Esophagus (tissue), 2 donors: ENCODE results near the gene INKA1. TPM values are rescaled to one million over a fixed set of nuclear protein-coding genes. Genes with fewer than 3 reads are reported as not detected.

Experiments used
- H3K27ac ChIP-seq, 2 donors: one replicate each; pipeline ENCODE4 v1.5.1; 2013; ENCODE audit warnings: low read depth in 2 of 2, mild to moderate bottlenecking in 2 of 2, inconsistent platforms in 1 of 2, low read length in 1 of 2, moderate library complexity in 1 of 2
- H3K27me3 ChIP-seq, 2 donors: one replicate each; pipeline ENCODE4 v1.6.1; 2013; ENCODE audit warnings: low read length in 2 of 2, control low read depth in 1 of 2, mild to moderate bottlenecking in 1 of 2; ENCODE audit not compliant: insufficient read depth in 2 of 2, control insufficient read depth in 1 of 2
- H3K36me3 ChIP-seq, 2 donors: one replicate each; pipeline ENCODE4 v1.6.1; 2013; ENCODE audit warnings: low read length in 1 of 2; ENCODE audit not compliant: control insufficient read depth in 2 of 2, insufficient read depth in 2 of 2
- H3K4me1 ChIP-seq, 2 donors: one replicate each; pipeline ENCODE4 v1.6.1; 2013; ENCODE audit warnings: low read length in 1 of 2; ENCODE audit not compliant: control insufficient read depth in 2 of 2, insufficient read depth in 2 of 2
- H3K4me3 ChIP-seq, 2 donors: one replicate each; pipeline ENCODE4 v1.5.1; 2013; ENCODE audit warnings: low read length in 2 of 2, mild to moderate bottlenecking in 2 of 2, low read depth in 1 of 2, moderate library complexity in 1 of 2
- H3K9me3 ChIP-seq, 2 donors: one replicate each; pipeline ENCODE4 v1.6.1; 2013; ENCODE audit warnings: mild to moderate bottlenecking in 2 of 2, low read depth in 1 of 2, low read length in 1 of 2, moderate library complexity in 1 of 2; ENCODE audit not compliant: control insufficient read depth in 2 of 2, insufficient read depth in 1 of 2
- WGBS, 2 donors: extraction: QIAGEN DNeasy Blood & Tissue Kit; methylation state at CpG; one replicate each; pipeline ENCODE4 v1.1.7; 2013; 5-methylcytosine and 5-hydroxymethylcytosine counted together
- polyA plus RNA-seq, 2 donors: library from polyadenylated mRNA; stranded (reverse); fragments of 200-250 nt; gene quantifications; one replicate each; pipeline ENCODE4 v1.2.3, GENCODE V29; 2013
- donor health status: healthy with polysubstance abuse.
- donor health status: Bipolar disorder and iron deficiency.

The INKA1 gene
- polyA plus RNA-seq, 2 donors, result 26.3 to 28.4 TPM

DNA sequence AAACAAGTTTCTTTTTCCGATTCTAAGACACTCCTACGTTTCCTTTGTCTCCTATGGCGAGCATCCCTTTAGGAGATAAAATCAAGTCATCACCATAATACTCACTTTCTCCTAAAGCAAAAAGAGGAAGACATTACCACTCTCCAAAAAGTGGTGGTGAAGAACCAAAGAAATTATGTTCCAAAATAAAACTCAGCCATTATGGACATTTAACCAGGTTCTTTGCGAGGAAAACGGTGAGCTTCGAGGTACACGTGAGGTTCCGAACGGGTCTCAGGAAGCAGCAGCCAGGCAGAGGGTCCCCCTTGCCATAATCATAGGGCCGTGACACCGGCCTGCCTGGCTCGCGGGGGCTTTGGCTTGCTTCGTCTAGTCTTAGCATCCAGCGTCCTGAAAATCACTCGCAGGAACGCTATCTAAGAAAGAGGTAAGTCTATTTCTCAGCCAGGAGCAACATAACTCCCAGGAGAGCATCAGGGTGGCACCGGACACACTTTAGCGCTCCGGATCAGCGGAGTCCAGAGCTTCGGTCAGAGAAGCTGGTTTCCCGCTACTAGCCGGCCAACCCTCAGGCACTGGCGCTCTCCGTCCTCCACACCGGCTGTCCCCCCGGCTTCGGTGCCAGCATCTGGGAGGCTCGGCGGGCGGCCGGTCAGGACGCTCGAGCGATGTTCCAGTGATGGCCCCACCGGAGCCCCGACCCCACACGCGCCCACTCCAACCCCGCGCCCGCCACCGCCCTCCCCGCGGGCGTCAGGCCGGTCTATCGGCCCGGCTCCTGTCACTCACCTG lies 17.3 kb upstream of the INKA1 start:
- Histone ChIP-seq H3K9me3 (no peaks in the 10 kb centered on the region), H3K4me1 (peaks cover 0 to 4% of the 10 kb centered on the region in 2 donors), H3K36me3 (peaks cover 0 to 2% of the 10 kb centered on the region in 2 donors), H3K4me3 (peak overlapping the region; percentile 80 to 92), H3K27me3 (no peaks in the 10 kb centered on the region), H3K27ac (peak overlapping the region; percentile 90 to 91)
- 2% methylated on average over 50 of the region's 50 CpGs for WGBS, 2 donors

DNA sequence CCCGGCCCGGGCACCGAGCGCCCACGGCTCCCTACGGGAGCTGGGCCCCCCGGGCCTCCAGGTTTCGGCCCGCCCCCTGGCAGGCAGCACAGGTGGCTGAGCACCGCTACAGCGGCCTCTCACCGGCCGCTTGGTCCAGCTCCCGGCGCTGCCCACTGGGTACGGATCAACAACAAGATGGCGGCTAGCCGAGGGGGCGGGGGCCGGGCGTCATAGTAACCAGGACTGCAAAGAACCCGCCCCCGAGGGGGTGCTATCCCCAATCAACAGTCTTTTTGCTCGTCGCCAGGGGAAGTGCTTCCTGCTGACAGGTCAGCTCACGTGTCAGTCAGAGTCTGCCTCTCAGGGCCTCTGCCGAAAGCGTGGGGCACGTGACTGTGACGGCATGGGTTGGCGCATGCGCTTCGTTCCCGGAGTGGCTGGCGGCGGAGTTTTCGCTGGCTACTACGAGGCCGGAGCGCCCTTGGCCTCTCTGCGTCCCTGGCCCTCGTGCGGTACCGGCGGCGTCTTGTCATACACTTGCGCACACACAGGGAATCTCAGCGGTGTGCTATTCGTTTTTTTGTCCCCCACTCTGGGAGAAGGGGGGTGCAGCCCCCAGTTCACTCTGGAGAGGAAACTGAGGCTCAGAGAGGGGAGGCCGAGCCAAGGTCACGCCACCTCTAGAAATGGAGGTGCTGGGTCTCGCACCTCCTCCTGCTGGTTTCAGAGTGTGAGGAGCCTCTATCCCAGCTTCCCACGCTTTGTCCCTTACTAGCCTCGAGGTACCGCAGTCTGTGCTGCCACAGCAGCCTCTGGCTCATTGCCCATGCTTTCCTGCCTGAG lies 16.5 kb upstream of the INKA1 start, which contains the start of gene IP6K1:
TSS of gene IP6K1 (minus strand) at position 186 of the 825 bp plus-strand sequence. CDS start 38,502 bp downstream, outside the sequence.
- peaks cover 0 to under 1% of the 10 kb centered on the region in 2 donors for H3K36me3 ChIP-seq
- peak within 1 kb of the TSS; percentile 91 to 94 for H3K27ac ChIP-seq
- WGBS, 2 donors, result 3% methylated on average over 55 of the region's 55 CpGs
- H3K4me1 ChIP-seq, result peaks cover 0 to 4% of the 10 kb centered on the region in 2 donors
- no peaks in the 10 kb centered on the region for H3K27me3 ChIP-seq
- H3K4me3 ChIP-seq, result peak within 1 kb of the TSS; percentile 80 to 92
- no peaks in the 10 kb centered on the region for H3K9me3 ChIP-seq

DNA sequence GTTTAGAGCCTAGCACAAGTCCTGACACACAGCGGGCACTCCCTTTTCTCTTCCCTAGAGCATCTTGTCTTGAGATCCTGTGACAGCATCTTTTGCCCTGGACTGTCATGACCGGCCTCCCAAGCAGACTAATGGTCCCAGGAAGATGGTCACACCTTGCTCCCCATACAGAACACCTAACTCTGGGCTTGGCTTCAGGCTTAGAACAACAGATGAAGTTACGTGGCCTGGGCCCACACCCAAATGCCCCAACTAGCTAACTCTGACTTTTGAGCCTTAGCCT lies 15.9 kb upstream of the INKA1 start:
- no peaks in the 10 kb centered on the region for H3K27me3 ChIP-seq
- peak overlapping the region in 1 of 2 donors; percentile 23 for H3K4me3 ChIP-seq
- H3K9me3 ChIP-seq, result no peaks in the 10 kb centered on the region
- H3K27ac ChIP-seq, result peak overlapping the region; percentile 84 to 94
- 40 to 58% methylated on average over 3 of the region's 3 CpGs for WGBS, 2 donors
- H3K36me3 ChIP-seq, result no peaks in the 10 kb centered on the region
- peaks cover 0 to 7% of the 10 kb centered on the region in 2 donors for H3K4me1 ChIP-seq

DNA sequence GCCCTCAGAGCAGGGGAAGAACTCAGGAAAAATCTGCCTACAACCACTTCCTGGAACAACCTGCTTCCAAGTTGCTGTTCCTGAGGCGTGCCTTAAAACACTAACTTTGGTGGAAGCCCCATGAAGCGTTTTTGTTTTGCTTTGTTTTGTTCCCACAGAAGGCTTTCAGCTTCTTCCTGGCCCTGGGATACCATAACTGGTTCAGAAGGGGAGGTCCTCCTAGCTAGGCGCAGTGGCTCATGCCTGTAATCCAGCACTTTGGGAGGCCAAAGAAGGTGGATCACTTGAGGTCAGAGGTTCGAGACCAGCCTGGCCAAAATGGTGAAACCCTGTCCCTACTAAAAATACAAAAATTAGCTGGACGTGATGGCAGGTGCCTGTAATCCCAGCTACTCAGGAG lies 15.5 kb upstream of the INKA1 start:
- no peaks in the 10 kb centered on the region for H3K36me3 ChIP-seq
- 82 to 85% methylated on average over 5 of the region's 5 CpGs for WGBS, 2 donors
- peaks cover 0 to 7% of the 10 kb centered on the region in 2 donors for H3K4me1 ChIP-seq
- H3K27ac ChIP-seq, result peak overlapping the region; percentile 84 to 94
- no peak overlapping the region for H3K4me3 ChIP-seq
- no peaks in the 10 kb centered on the region for H3K9me3 ChIP-seq
- no peaks in the 10 kb centered on the region for H3K27me3 ChIP-seq

DNA sequence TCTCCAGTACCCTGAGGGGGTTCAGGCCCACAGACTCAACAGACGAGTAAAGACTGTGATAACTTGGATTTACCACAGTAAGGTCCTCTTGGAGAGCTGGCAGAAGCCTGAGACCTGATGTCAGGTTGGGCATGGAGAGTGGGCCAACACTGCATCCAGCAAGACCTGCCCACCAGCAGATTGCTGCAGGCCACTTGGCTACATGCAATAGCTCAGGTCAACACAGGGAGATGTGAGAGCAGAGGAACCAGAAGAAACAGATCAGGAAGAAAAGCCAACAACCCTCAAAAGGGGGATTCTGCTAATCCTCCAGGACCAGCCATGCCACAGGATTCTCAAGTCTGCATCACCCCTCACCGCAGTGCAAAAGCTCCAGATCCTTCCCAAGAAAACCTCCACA lies 15.0 kb upstream of the INKA1 start:
- WGBS, 2 donors, result 93 to 98% methylated on average over 2 of the region's 2 CpGs
- H3K27me3 ChIP-seq, result no peaks in the 10 kb centered on the region
- no peaks in the 10 kb centered on the region for H3K9me3 ChIP-seq
- no peak overlapping the region for H3K27ac ChIP-seq
- no peak overlapping the region for H3K4me3 ChIP-seq
- peaks cover 0 to 7% of the 10 kb centered on the region in 2 donors for H3K4me1 ChIP-seq
- H3K36me3 ChIP-seq, result no peaks in the 10 kb centered on the region

DNA sequence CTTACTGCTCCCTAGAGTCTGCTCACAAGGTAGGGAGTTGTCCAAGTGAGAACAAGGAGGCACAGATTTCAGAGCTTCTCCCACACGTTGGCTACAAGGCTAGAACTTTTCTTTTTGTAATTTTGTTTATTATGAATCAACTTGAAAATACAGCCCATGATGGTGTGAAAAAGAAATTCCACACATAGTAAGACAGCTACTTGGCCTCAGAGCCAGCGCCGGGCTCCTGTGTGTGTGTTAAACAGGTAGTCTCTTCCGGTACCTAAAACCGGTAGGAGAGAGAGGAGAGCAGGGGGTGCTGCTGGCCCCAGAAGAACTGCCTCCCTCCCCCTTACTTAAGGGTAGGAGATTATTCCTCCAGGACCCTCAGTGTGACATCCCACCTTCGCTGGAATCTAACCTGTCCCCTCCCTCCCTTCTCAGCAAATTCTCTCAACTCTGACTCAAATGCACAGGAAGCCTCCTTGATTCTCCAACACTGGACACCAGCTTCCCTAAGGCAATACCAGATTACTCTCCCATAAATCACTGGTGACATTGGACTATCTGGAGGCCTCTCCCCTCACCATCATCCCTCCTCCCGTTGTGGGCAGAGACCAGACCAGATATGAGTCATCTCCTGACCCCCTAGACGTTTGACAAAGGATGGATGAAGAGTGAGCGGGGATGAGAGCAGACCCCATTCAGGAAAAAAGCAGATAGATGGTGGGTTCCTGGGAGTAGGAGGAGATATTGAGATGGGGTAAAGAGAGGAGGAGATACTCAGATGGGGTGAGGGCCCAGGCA lies 12.2 kb upstream of the INKA1 start:
- H3K27ac ChIP-seq, result no peak overlapping the region
- no peaks in the 10 kb centered on the region for H3K36me3 ChIP-seq
- no peaks in the 10 kb centered on the region for H3K9me3 ChIP-seq
- H3K27me3 ChIP-seq, result no peaks in the 10 kb centered on the region
- WGBS, 2 donors, result 65 to 66% methylated on average over 9 of the region's 9 CpGs
- peaks cover 0 to 7% of the 10 kb centered on the region in 2 donors for H3K4me1 ChIP-seq
- no peak overlapping the region for H3K4me3 ChIP-seq

DNA sequence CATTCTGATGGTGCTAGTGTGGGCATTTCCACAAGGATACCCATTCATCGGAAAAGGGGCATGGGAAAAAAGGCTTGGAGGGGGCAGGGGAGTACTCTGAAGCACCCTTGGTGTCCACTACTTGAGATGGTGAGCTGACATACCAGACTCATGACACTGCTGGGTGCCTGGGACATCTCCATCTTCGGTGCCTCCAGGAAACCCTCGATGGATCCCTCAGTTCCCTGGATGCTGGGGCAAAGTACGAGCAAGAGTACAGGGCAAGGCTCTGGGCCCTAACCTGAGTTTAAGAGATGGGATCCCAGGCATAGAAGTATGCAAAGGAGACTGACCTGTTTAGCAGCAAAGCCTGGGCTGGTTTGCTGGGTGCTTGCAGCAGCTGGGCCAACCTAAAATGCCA lies 11.5 kb upstream of the INKA1 start:
- H3K4me1 ChIP-seq, result peaks cover 0 to 7% of the 10 kb centered on the region in 2 donors
- H3K4me3 ChIP-seq, result no peak overlapping the region
- WGBS, 2 donors, result 89 to 93% methylated on average over 4 of the region's 4 CpGs
- no peak overlapping the region for H3K27ac ChIP-seq
- no peaks in the 10 kb centered on the region for H3K36me3 ChIP-seq
- no peaks in the 10 kb centered on the region for H3K9me3 ChIP-seq
- no peaks in the 10 kb centered on the region for H3K27me3 ChIP-seq

DNA sequence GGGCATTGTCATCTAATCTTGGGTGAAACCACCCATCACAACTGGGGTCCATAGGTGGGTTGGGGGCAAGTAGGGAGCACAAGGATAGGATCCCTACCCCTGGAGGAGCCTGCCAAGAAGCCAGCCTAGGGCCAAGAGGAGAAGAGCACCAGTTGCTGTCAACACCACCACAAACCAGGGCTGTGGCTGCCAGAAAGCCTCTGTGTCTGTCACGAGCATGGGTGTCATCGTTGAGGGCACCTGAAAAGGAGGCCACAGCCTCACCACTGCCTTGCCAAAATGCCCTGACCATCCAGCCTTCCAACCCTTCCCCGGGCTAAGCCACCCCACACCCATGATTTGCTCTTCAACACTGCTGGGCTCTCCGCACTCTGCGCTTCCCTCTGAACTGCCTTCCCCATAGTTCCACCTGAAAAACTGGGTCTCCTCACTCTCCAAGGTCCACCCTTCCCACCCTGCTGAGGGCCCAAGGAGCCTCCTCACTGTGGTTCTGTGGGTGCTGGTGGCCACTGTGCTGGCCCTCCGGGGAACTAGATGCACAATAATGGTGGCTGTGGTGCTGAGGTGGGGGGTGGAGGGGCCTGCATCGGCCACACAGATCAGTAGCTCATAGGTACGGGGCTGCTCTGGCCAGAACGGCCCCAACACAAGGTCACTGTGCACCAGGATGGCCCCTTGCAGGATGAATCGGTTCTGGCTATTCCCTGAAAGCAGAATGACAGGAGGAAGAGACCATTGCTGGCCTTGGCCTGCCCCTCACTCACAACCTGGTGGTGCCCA lies 10.5 kb upstream of the INKA1 start:
- no peaks in the 10 kb centered on the region for H3K27me3 ChIP-seq
- H3K4me1 ChIP-seq, result peaks cover 0 to 3% of the 10 kb centered on the region in 2 donors
- 91% methylated on average over 10 of the region's 10 CpGs for WGBS, 2 donors
- H3K36me3 ChIP-seq, result no peaks in the 10 kb centered on the region
- no peak overlapping the region for H3K27ac ChIP-seq
- H3K9me3 ChIP-seq, result no peaks in the 10 kb centered on the region
- H3K4me3 ChIP-seq, result no peak overlapping the region
